GM19372 (cell line): Measurements from ENCODE around the gene SDK1.
"Not testable (repeated sequence)": the region's sequence is repeated elsewhere in the genome, so short reads cannot be mapped to it uniquely, and the experiment has no call there.

Experiments used
- ATAC-seq: cut with Tn5 transposase; IDR thresholded peaks from one replicate; pipeline ENCODE4 v1.9.1; 2021; ENCODE audit warnings: mild to moderate bottlenecking, low read depth, moderate library complexity; ENCODE audit not compliant: unreplicated experiment

The SDK1 gene

GRCh38 chr7:4297165-4297917 lies 996.3 kb downstream of the SDK1 start:
- ATAC-seq: no peak

- ATAC-seq: no peak
Measured at GRCh38 chr7:4297918-4298219, 996.8 kb downstream of the SDK1 start.

- no peak for ATAC-seq
Measured at GRCh38 chr7:4299431-4299830, 998.4 kb downstream of the SDK1 start.

DNA sequence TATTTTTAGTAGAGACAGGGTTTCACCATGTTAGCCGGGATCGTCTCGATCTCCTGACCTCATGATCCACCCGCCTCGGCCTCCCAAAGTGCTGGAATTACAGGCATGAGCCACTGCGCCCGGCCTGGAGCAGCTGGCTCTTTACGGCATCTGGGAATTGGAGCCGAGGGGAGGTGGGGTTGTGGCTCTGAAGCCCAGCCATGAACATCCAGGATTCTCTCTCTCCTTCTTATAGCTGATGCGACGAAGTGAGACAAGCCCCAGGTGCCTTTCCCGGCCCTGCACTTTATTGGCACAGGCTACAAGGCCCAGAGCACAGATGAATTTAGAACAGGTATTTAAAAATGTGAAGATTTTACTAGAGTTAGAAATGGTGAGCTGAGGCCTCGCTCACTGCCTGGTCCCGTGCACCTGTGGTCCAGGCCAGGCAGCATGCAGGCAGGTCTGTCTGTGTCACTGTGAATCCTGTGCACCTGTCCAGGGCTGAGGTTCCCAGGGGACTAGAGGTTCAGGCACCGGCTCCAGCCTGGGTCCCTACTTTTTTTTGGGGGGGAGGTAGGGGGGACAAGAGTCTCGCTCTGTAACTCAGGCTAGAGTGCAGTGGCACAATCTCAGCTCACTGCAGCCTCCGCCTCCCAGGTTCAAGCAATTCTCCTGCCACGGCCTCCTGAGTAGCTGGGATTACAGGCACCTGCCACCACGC lies 1001.3 kb downstream of the SDK1 start:
- no peak for ATAC-seq

GRCh38 chr7:4307316-4308204 lies 1006.5 kb downstream of the SDK1 start:
- no peak for ATAC-seq

GRCh38 chr7:4308205-4308590 lies 1007.1 kb downstream of the SDK1 start:
- no peak for ATAC-seq

- ATAC-seq: not testable (repeated sequence)
Measured at GRCh38 chr7:4313911-4314310, 1012.9 kb downstream of the SDK1 start.

GRCh38 chr7:4314316-4314715 lies 1013.3 kb downstream of the SDK1 start:
- ATAC-seq: not testable (repeated sequence)
